Activated CD4-positive, alpha-beta T cell treated with anti-CD3 and anti-CD28 coated beads, Interleukin-2, amount 50 U/mL, for 1 hour (primary cell): ENCODE data around the gene CCDC71L.

ENCODE experiments used
- DNase-seq: peaks from one replicate; pipeline ENCODE4 v3.0.0-alpha.2; 2020

The CCDC71L gene

DNA sequence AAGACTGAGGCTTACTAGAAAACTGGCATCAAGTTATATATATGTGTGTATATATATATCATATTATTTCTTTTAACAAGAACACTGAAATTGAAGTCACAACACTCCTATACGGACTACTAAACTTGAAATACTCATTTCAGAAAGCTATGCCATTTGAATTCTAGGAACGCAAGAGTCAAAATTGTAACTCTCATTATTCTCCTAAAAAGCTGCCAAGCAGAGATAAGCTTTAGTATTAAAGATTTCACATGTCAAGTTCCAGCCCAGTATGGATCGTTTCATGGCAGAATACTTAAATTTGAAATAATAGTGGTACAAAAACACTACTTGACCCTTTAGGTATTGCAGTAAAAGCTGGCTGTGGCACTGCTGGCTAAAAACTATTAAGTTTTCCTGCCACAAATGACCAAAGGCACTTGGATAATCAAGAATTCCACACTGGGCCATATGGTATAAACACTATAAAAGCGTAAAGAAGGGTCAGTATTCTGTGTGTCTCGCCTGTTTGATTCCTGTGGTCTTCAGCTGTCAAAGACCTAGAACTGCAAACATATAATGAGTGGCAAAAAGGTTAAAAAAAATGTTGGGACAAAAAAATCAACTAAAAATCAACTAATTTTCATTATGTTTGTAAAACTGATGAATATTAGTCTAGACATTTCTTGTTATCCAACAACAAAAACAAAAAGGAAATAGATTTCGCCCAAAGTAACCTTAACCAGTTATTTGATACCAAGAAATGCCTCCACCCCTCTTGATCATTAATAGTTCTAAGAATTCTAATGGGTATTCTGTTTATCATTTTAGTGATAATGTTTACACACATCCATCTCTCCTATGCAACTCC, 2.4 kb downstream of the CCDC71L start:
- DNase-seq = no peak

DNA sequence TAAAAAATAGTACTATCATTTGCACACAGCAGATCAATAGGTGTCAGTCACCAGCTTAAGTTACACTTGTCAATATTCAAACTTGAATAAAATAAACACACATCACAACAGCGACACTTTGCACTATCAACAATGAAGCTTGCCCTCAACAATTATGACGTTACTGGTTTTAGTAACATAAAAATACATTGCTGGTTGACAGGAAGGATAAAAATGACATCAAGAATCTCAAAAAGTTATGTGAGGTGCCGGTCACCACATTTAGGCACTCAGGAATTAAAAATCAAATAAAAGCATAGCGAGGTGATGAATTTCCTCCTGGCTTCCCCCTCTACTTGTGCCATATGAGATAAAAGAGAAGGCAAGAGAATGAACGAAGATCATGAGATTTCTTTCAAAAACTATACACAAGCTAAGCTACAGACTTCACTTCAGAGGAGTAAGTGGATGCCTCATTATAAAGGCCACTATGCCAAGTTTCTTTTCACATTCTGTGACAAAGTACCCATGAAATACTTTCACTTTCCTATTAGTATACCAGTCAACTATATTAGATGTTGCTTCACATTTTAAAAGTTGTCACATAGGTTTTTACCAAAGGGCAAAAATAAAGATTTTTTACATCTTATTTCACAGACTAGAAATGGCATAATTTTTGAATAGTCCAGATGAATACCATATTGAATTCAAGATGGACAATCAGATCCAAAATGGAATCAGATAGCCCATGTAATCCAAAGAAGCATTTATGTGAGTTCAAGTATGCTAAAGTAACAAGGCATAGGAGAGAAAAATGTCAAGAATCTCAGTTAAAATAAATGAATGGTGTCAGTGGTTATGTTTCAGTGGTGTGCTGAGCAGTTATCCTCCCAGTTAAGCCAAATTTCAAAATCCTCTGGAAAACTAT, 3.6 kb downstream of the CCDC71L start:
- DNase-seq = no peak

DNA sequence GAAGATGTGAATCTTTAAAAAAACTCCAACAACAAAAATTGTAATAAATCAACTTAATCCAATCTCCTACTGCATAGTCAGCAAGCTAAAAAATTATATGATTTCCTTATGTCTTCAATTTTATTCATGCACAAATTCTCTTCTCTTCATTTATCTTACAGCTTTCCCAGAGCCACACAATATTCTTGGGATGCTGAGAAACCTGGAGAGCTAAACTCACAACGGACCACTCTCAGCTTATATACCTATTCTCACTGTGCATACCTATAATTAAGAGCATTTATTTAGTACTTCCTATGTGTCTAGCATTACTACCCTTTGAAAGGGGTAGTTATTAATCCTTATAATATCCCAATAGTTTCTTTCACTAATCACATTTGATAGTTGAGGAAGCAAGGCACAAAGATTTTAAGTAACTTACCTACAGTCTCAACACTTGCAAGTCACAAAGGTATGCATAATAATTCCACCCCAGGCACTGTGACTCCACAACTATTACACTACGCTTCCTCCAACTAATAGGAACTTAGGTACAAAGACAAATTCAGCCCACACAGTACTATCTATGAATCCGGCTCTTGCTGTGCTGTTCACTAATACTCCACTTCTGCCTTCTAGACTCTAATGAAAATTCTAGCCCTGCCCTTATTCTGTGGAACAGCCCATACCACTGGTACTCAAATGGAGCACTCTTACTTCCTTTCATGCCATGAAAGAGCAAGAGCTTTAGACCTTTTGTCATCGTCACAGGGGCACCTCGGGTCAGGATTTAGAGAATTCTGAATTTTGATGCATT, 5.1 kb downstream of the CCDC71L start:
- DNase-seq = no peak

DNA sequence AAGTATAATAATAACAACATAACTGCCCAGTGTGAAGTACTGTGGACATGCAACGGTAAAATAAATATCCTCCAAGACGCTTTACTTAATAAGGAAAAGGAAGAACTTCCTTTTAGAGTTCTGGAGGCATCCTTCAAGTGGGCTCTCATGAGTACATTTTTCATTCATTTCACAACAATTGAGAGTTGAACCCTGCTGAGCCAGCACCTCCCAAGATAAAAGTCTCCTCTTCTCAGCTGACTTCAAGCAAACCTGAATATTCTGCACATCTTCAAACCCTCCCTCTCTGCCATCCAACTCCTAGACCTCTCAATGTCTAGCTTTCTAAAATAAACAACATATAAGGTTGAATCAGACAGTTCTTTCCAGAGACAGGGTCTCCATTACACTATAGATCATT, 7.5 kb downstream of the CCDC71L start:
- DNase-seq = no peak

GRCh38 chr7:106652909-106653308, 8.0 kb downstream of the CCDC71L start:
- DNase-seq = no peak

DNA sequence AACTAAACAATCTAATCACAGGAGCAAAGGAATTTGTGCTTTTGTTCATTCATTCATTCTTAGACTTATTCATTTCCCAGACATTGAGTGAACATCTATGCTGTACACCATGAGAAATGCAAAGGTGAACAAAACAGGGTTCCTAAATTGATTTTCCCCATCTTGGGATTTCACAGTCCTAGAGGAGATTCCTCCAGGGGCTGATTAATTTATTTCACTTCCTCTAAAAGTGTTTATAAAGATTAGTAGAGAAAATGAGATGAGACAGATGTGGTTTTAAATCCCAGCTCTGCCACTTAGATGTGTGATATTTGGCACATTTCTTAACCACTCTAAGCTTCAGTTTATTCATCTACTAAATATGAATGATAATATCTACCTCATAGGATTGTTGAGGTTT, 8.9 kb downstream of the CCDC71L start:
- no peak for DNase-seq

DNA sequence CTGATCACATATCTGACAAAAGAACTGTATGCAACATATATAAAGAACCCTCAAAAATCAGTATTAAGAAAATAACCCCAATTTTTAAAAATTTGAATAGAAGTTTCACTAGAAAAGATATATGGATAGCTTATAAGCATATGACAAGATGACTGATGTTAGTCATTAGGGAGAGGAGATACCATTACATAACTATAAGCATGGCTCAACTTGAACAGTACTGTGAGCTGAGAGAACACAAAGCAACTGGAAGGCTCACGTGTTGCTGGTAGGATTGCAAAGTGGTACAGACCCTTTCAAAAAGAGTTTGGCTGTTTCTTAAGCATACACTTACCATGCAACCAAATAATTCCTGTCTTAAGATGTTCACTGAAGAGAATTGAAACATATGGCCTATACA, 14.7 kb downstream of the CCDC71L start:
- no peak for DNase-seq

- no peak for DNase-seq
Observed at GRCh38 chr7:106644999-106645398, 16.0 kb downstream of the CCDC71L start.

DNA sequence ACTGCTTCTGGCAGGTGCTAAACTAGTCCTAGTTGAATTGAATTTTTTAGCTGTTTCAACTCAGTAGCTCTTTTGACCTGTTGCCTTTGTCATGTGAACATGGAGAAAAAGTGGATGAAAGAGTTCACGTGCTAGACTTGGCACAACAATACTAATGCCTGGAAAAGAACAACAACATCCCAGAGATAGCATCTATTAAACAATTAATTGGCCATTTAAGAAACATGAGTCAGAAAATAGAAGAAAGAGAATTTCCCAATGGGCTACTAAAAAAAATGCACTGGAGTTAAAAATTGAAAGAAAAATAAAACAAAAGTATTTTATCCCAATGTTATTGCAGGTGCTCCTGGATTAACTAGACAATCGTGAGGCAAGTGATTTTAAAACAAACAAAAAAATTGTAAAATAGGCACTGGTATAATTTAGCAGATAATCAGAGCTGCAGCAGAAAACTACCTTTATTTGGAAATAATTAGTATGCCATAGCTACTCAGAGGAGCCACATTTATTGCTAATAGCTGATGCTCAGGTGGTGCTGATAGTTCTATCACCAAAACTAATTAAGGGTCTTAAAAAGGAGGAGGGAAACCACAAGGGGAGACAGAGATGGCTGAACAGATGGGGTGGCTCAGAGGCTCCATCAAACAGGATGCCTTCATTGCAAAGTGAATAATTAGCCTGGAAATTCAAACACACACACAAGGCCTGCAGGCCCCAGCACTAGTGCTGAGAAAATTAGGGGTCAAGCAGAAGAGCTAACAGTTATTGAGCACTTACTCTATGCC, 17.6 kb downstream of the CCDC71L start:
- DNase-seq = no peak

DNA sequence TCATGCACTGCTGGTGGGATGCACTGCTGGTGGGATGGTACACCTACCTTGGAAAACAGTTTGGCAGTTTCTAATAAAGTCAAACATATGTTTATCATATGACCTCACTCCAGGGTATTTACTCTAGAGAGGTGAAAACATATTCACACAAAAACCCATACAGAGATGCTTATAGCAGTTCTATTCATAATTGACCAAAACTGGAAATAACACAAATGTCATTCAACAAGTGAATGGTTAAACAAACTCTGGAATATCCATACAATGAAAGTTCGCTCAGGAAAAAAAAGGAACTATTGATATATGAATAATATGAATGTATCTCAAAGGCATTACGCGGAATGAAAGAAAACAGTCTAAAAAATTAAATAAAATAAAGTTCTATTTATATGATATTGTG, 19.5 kb downstream of the CCDC71L start:
- DNase-seq = no peak

- no peak for DNase-seq
Observed at GRCh38 chr7:106640368-106641141, 20.4 kb downstream of the CCDC71L start.

DNA sequence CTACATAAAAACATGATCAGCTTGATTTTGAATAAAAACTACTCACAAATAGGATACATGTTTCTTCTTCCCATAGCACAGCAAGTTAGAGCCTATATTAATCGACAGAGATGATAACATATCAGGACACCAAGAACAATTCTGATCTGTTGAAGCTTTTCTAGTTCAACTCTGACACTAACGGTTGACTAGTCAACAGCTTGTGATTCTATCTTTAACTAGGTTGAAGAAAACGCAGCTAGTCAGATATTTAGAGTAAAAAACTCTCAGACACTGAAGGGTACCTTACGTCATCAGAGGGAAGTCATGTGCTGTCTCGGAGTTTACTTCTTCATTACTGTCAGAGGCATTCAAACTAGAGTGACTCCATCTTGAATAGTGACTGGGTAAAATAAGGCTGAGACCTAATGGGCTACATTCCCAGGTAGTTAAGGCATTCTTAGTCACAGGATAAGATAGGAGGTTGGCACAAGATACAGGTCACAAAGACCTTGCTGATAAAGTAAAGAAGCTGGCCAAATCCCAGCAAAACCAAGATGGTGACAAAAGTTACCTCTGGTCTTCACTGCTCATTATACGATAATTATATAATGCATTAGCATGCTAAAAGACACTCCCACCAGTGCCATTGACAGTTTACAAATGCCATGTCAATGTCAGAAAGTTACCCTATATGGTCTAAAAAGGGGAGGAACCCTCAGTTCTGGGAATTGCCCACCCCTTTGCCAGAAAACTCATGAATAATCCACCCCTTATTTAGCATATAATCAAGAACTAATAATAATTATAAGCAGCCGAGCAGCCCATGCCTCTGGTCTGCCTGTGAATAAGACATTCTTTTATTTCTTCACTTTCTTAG, 21.3 kb downstream of the CCDC71L start:
- DNase-seq = no peak

DNA sequence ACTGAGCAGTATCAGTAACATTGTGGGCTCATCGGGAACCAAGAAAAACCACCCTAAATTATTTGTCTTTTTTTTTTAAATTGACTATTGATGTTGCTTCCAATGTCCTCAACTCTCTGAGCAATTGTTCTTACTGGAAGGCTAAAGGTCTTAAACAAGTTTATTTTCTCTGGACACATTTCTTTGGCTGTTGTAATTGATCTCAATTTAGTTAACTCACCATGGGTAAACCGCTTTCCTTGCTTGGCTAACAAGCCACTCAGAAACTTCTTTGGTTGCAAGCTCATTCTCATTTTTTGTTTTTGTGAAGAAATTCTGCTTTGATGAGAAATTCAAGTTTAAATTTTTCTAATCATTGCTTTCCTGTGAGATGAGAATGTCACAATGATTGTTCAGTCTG, 25.5 kb downstream of the CCDC71L start:
- DNase-seq = no peak

DNA sequence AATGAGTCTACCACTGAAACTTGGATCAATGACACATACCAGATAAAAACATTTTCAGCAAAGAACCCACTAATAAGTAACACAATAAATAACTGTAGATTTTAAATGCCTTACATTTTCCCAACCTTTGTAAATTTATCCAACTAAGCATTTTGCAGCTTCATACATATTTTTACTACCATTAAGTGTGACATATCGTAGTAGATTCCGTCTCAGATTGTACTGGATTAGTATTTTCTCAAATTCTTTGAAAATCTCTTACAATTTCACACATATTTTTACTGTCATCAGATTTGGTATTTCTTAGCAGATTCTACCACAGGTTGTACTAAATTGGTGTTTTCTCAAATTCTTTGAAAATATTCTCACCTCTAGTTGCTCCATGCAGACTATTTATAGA, 26.0 kb downstream of the CCDC71L start:
- no peak for DNase-seq

DNA sequence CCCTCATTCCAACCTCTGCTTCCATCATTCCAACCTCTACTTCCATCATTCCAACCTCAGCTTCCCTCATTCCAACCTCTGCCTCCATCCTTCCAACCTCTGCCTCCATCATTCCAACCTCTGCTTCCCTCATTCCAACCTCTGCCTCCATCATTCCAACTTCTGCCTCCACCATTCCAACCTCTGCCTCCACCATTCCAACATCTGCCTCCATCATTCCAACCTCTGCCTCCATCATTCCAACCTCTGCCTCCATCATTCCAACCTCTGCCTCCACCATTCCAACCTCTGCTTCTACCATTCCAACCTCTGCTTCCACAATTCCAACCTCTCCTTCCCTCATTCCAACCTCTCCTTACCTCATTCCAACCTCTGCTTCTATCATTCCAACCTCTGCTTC, 30.3 kb downstream of the CCDC71L start:
- no peak for DNase-seq

- DNase-seq = no peak
Observed at GRCh38 chr7:106629516-106629915, 31.4 kb downstream of the CCDC71L start.

GRCh38 chr7:106626376-106627164, 34.4 kb downstream of the CCDC71L start:
- no peak for DNase-seq

DNA sequence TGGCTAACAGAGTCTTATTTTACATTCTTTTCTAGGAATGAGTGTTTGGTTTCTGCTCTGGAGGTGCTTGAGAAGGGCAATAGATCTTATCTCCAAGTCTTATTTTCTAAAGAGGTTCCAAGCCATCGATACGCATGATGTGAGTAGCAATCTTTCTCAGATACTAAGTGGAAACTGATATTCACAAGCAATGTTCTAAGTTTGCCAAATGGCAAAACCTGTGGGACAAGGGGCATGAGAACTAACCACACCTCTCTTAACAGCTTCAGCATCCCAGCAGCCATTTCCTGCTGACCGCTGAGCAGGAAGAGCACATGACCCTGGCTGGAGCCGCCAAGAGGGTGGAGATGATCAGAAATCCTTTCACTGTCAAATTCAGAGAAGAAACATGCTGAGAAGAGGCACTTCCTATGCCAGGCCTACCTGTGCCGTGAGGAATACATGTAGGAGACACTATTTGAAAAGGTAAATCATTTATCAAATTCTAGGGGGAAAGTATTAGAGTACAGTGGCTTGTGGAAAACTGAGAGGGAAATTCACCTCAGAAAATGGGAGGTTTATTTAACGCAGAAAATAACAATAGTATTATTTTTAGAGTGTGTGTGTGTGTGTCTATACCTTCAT, 35.2 kb downstream of the CCDC71L start:
- no peak for DNase-seq

DNA sequence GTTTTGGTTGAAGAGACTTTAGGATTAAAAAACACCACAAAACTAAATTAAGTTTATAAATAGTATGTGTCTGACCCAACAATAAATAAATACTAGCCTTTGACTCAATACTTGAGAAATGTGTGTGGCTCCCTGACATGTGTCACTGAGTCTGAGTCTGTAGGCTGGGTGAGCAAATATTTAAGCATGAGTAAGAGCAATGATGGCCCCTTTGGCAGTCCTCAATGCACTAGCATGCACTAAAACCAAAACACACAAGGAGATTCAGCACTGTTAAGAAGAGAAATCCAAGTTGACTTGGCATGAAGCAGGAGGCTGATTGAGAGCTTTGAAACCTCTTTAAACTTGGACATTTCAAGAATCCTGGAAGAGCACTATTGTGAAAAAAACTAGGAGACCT, 37.1 kb downstream of the CCDC71L start:
- no peak for DNase-seq
